HG03571 (cell line): Measurements from ENCODE around the gene NCF4.
A peak's percentile ranks its signal among the peaks of the same experiment; 100 is the strongest.

Experiments
- ATAC-seq: cut with Tn5 transposase; IDR thresholded peaks from one replicate; pipeline ENCODE4 v1.9.1; 2021; ENCODE audit not compliant: unreplicated experiment

Gene NCF4

GRCh38 chr22:36863979-36864378 lies 3.2 kb downstream of the NCF4 start:
- ATAC-seq: no peak

- ATAC-seq: no peak
Measured at GRCh38 chr22:36864454-36865215, 3.8 kb downstream of the NCF4 start.

- ATAC-seq: no peak
Measured at GRCh38 chr22:36865346-36865745, 4.5 kb downstream of the NCF4 start.

GRCh38 chr22:36867695-36868094 lies 6.9 kb downstream of the NCF4 start:
- ATAC-seq: no peak

GRCh38 chr22:36868546-36869181 lies 7.9 kb downstream of the NCF4 start:
- ATAC-seq: no peak

- no peak for ATAC-seq
Measured at GRCh38 chr22:36870250-36870649, 9.4 kb downstream of the NCF4 start.

GRCh38 chr22:36871669-36872081 lies 10.9 kb downstream of the NCF4 start:
- ATAC-seq: no peak

GRCh38 chr22:36872084-36872483 lies 11.3 kb downstream of the NCF4 start:
- ATAC-seq: no peak

- no peak for ATAC-seq
Measured at GRCh38 chr22:36872866-36873498, 12.2 kb downstream of the NCF4 start.

GRCh38 chr22:36873614-36874308 lies 13.0 kb downstream of the NCF4 start:
- ATAC-seq: peak; percentile 81

- no peak for ATAC-seq
Measured at GRCh38 chr22:36874309-36874696, 13.5 kb downstream of the NCF4 start.

- ATAC-seq: no peak
Measured at GRCh38 chr22:36874736-36875135, 13.9 kb downstream of the NCF4 start.

GRCh38 chr22:36875741-36876140 lies 14.9 kb downstream of the NCF4 start:
- ATAC-seq: no peak

- no peak for ATAC-seq
Measured at GRCh38 chr22:36879775-36880174, 19.0 kb downstream of the NCF4 start.

- ATAC-seq: no peak
Measured at GRCh38 chr22:36881504-36882245, 20.9 kb downstream of the NCF4 start.

GRCh38 chr22:36884349-36885158 lies 23.7 kb downstream of the NCF4 start:
- no peak for ATAC-seq

- no peak for ATAC-seq
Measured at GRCh38 chr22:36885474-36885873, 24.7 kb downstream of the NCF4 start.

GRCh38 chr22:36886016-36886415 lies 25.2 kb downstream of the NCF4 start:
- ATAC-seq: no peak

- ATAC-seq: no peak
Measured at GRCh38 chr22:36887162-36887561, 26.4 kb downstream of the NCF4 start.

GRCh38 chr22:36891646-36892045 lies 30.8 kb downstream of the NCF4 start:
- ATAC-seq: no peak
